ENCODE results near the gene RHBDL1.

The RHBDL1 gene

DNA sequence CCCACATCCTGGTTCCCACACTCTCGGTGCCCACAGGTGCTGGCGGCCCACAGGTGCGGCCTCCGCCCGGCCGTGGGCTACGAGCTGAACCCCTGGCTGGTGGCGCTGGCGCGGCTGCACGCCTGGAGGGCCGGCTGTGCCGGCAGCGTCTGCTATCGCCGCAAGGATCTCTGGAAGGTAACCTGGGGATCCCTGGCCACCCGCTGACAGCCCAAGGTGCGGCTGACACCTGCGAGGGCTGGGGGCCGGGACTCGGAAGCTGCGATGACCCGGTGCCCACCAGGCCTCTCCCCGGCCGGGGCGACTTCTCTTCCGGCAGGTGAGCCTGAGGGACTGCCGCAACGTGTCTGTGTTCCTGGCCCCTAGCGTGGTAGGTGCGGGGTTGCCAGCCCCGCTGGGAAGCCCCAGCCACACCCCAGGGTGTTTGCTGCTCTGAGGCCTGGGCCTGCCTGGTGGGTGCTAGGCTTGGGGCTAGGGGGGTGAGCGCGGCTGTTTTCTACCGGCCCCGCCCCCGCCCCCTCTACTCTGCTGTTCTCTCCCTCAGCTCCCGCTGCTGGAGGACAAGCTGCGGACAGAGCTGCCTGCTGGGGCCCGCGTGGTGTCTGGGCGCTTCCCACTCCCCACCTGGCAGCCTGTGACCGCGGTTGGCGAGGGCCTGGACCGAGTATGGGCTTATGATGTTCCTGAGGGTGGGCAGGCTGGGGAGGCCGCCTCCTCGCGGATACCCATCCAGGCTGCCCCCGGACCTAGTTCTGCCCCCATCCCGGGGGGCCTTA, 46.5 kb downstream of the RHBDL1 start:
- DNase-seq, result no peak

DNA sequence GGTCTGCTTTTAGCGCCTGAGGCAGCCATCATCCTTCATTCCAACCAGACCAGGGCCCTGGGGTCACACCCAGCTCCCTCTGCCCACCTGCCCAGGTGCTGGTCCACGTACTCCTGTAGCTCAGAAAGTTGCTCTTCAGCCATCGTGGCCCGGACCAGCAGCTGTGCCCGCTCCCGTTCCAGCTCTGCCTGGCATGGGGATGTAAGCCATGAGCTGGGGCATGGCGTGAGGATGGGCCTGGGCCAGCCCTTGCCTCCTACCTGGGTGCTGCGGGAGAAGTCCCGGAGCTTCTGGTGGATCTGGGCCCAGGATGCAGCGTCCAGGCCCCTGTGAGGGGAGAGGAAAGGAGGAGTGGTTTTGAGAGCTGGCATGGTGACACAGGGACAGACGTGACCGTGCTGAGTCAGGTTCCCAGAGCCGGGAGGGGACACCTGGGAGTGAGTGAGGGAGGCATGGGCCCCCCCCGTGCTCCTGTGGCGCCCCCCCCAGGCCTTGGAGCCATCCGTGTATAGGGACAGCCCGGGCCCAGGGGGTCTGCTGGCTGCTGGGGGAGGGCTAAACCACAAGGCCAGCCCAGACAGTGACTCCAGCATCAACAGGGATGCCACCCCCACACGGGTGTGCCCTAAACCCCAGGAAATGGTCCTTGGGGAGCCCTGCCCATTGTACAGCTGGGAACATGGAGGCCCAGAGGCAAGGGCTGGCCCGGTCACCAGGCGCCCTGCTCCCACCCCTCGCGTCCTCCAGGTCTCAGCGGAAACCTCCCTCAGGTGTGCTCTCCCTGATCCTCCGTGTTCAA, 47.6 kb downstream of the RHBDL1 start:
- no peak for DNase-seq

DNA sequence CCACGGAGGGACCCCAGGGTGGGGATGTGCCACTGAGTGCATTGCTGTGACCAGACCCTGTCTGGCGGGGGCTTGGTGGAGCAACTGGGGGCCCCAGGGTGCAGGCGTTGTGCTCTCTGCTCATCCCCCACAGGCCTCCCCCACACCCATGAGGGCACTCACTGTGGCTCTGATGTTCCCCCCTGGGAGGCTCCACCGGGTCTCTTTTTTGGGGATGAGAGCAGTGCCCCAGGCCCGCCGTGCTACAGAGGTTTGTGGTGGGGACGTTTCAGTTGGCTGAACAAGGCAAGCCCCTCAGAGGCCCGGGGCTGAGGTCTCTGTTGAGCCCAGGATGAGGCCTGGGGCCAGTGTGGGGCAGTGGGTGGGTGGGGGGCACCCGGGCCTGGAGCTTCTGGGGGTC, 48.2 kb downstream of the RHBDL1 start:
- DNase-seq, result no peak

DNA sequence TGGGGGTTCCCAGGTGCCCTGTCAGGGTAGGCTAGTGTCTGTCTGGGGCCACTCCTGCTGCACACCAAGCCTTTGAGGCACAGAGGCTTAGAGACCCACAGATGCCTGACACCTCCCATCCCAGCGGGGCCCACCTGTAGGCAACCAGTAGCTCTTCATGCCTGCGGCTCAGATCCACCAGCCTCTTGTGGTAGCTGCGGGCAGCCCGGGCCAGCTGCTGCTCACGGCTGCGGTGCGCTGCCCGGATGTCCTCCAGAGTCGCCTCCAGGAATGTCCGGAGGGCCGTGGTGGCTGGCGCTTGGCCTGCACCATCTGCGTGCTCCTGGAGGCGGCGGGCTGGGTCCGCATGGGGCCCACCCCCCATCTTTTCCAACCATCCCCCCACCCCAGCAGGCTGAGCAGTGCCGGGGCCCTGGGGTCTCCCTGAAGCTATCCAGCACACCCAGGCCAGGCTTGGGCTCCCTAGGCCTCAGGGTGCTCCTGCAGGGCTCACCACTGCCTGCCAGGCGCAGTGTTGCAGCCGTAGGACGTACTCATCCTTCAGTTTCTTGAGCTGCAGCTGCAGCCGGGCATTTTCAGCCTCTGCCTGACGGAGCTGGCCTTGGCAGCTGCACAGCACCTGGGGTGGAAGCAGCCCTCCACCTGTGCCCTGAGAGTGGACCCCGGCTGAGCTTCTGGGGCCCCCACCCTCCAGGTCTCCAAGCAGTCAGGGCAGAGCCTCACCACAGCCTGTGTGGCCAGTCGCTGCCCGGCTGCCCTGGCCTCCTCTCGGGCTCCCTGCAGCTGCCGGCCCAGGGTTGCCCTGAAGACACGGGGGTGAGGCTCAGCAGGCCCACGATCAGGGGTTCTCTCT, 48.9 kb downstream of the RHBDL1 start:
- no peak for DNase-seq

DNA sequence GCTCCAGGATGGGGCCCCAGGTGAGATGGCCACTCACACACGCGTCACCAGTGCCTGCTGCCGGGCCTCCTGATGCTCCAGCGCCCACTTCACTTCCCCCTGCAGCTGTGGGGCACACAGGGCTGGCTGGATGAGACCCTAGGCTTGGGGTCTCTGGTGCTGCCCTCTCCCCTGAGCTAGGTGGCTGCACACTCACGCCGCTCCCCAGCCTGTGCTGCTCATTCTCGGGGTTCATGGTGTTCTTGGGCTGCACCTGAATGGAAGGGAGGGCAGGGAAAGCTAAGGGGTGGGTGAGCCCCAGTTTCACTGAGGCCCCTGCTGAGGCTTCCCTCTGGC, 49.5 kb downstream of the RHBDL1 start:
- no peak for DNase-seq

DNA sequence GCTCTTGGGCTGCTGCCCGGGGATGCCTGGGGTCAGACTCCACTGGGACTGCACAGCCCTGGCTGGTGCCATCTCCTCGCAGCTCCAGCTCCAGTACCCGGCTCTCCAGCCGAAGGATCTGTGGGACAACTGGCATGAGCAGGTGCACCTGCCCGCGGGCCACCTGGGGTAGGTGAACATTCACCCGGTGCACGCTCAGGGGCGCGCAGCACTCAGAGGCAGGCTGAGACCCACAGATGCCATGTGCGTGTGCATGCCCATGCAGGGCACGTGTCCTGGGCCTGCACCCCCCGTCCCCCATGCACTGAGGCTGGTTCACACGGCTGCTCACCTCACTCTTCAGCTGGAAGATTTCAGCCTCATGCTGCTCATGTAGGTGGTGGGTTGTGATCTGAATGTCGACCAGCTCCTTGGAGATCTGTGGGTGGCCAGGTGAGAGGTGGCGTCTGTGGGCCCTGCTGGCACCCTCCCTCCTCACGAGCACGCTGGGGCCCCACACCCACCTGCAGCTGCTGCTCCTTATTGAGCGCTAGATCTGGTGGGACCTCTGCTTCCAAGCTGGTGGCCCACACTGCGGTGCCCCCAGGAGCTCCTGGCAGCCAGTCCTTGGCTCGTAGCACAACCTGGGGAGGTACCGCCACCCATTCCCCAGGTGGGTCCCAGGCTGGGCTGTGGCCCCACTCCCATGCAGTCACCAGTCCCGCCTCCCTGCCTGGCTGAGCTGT, 50.2 kb downstream of the RHBDL1 start:
- DNase-seq, result no peak

DNA sequence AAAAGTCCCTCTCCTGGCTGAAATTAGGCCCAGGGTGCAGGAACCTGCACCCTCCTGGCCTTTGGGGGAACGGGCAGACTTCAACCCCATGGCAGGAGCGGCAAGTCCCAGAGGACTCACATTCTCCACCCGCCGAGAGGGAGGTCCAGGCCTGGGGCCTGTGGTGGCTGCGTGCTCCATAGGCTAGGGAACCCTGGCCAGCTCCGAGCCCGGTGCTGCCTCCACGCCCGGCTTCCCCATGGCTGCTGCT, 50.6 kb downstream of the RHBDL1 start:
- no peak for DNase-seq

DNA sequence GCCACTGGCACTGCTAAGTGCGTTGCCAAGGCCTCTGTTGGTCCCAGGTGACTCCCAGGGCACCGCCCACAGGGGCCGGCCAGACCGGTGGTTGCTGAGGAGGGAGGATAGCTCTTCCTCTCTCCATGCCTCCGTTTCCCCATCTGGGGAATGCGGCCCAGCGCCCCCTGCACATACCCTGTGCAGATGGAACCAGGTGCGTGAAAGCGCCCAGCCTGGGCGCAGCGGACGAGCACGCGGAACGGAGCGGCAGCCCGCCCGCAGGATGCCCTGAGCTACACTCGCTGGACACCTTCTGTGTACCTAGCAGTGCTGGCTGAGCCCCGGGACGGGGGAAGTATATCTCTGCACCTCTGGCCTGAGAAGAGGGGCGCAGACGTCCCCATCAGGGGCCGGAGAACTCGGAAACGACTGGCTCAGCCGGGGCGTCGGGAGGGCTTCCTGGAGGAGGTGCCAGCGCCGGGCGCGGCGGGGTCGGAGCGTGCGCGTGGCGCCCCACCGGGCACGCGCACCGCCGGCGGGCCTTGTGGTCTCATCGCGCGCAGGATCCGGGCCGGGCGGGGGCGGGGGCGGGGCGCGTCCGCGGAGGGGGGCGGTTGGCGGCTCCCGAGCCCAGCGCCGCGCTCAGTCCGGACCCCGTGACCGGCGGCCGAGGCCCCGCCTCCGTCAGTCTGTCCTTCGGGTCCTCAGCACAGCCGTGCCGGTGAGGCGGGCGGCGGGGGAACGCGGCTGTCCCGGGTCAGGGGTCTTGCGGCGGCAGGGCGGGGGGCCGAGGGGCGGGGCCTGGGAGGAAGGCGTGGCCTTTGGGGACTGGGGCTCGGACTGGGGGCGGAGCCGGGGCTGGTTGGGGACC, 51.2 kb downstream of the RHBDL1 start, which contains the start of the genes CCDC78 and HAGHL:
Gene CCDC78 (minus strand): TSS at position 6 of the 853 bp plus-strand sequence. CDS start 76 bp downstream, outside the sequence.
Gene HAGHL (plus strand): TSS at position 669 of the 853 bp plus-strand sequence. CDS start 404 bp downstream, outside the sequence.
- DNase-seq, result no peak

DNA sequence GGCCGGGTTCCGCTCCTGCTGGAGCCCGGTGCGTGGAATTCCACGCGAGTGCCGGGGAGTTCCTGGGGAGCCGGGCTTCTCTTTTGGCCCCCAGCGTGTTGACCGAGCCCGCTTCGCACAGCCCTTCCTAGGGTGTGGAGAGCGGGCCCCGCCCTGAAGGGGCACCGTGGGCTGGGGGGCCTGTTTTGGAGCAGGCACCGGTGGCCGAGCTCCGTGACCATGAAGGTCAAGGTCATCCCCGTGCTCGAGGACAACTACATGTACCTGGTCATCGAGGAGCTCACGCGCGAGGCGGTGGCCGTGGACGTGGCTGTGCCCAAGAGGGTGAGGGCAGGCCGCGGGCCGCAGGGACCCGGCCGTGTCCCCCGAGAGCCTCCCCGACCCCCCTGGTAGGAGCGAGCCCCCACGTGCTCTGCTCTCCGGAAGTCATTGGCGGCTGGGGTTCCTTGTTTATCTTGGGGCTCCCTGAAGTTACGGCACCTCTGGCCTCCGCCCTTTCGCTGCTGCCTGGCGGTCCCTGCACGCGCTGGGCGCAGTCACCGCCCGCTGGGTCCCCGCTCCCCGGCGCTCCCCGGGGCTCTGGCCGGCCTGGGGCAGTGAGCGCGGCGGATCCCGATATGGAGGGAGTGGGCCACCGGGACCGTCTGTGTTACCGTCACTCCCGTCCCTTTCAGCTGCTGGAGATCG, 52.0 kb downstream of the RHBDL1 start:
- no peak for DNase-seq

All from cerebellar nuclear complex (tissue), 1 donor.